HL-60/S4 (cell line): ENCODE results near the gene MAMSTR.

Experiments
- in situ Hi-C: fragments of 300-500 bp; cut with MboI; formaldehyde crosslinking; loops from 2 replicates; pipeline ENCODE4 v1.14.3; 2022; ENCODE audit warnings: low sequenced_read_pairs

MAMSTR gene

GRCh38 chr19:48669903-48670668, 49.4 kb downstream of the MAMSTR start:
- in situ Hi-C loops: no loop called here

GRCh38 chr19:48668761-48669160, 50.8 kb downstream of the MAMSTR start:
- in situ Hi-C loops: no loop called here

- in situ Hi-C loops: no loop called here
Measured at GRCh38 chr19:48668332-48668731, 51.2 kb downstream of the MAMSTR start.

- in situ Hi-C loops: no loop called here
Measured at GRCh38 chr19:48665786-48666185, 53.7 kb downstream of the MAMSTR start.

GRCh38 chr19:48664476-48664875, 55.0 kb downstream of the MAMSTR start:
- in situ Hi-C loops: no loop called here

- in situ Hi-C loops: no loop called here
Measured at GRCh38 chr19:48663667-48664066, 55.9 kb downstream of the MAMSTR start.
